Measurements from ENCODE around the gene THRB. TPM values are rescaled to one million over a fixed set of nuclear protein-coding genes. Genes with fewer than 3 reads are reported as not detected.

Gene THRB
- total RNA-seq, 6 donors from 2014 or later = 5.5 to 15.2 (median 12.0) TPM

GRCh38 chr3:24111711-24112110, 382.9 kb downstream of the THRB start:
- ATAC-seq (ENCODE audit: low FRiP score in 2 of 2) = no peak
- TF ChIP-seq POLR2A (IDR thresholded peaks at IDR 0.05) (no peak), EP300 (IDR thresholded peaks at IDR 0.05) (no peak), POLR2AphosphoS5 (IDR thresholded peaks at IDR 0.05) (no peak)
- TF ChIP-seq, protein P1, sequence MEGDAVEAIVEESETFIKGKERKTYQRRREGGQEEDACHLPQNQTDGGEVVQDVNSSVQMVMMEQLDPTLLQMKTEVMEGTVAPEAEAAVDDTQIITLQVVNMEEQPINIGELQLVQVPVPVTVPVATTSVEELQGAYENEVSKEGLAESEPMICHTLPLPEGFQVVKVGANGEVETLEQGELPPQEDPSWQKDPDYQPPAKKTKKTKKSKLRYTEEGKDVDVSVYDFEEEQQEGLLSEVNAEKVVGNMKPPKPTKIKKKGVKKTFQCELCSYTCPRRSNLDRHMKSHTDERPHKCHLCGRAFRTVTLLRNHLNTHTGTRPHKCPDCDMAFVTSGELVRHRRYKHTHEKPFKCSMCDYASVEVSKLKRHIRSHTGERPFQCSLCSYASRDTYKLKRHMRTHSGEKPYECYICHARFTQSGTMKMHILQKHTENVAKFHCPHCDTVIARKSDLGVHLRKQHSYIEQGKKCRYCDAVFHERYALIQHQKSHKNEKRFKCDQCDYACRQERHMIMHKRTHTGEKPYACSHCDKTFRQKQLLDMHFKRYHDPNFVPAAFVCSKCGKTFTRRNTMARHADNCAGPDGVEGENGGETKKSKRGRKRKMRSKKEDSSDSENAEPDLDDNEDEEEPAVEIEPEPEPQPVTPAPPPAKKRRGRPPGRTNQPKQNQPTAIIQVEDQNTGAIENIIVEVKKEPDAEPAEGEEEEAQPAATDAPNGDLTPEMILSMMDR (IDR thresholded peaks at IDR 0.05) = no peak
- DNase-seq = no peak
- Histone ChIP-seq H3K4me3 (no peak overlapping the region), H3K4me1 (no peaks in the 10 kb centered on the region), H3K36me3 (no peaks in the 10 kb centered on the region), H3K27me3 (no peaks in the 10 kb centered on the region), H3K27ac (no peak overlapping the region), H3K9me3 (no peaks in the 10 kb centered on the region)
- 55 to 72% methylated on average over 1 of the region's 1 CpG for WGBS, 2 donors

DNA sequence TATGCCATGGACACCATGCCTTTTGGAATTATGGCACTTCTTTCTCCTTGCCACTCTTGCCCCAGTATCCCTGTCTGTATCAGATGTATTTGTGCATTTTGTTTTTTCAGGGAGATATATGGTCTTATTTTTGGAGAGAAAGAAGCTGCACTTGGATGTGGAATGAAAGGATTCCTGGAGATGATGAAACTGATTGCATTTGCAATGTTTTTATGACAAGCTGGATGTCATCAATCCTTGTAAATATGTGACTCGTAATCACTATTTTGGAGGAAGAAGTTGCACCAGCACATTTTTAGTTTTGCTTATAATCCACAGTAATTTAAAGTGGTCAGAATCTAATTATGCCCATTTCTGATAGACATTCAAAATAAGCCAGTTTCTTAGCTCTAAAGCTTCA, 384.6 kb downstream of the THRB start:
- H3K36me3 ChIP-seq = no peaks in the 10 kb centered on the region
- no peak overlapping the region for H3K4me3 ChIP-seq
- H3K4me1 ChIP-seq = no peaks in the 10 kb centered on the region
- H3K27me3 ChIP-seq = no peaks in the 10 kb centered on the region
- no peak for ATAC-seq (ENCODE audit: low FRiP score in 2 of 2)
- TF ChIP-seq POLR2A (IDR thresholded peaks at IDR 0.05) = no peak
- TF ChIP-seq POLR2AphosphoS5 (IDR thresholded peaks at IDR 0.05) = peak in 1 of 2 donors; percentile 23
- no peak for TF ChIP-seq EP300 (IDR thresholded peaks at IDR 0.05)
- no peak overlapping the region for H3K27ac ChIP-seq
- 65 to 70% methylated on average over 1 of the region's 1 CpG for WGBS, 2 donors
- no peaks in the 10 kb centered on the region for H3K9me3 ChIP-seq
- DNase-seq = no peak

- WGBS, 2 donors = 76 to 97% methylated on average over 2 of the region's 2 CpGs
- peak; percentile 50 to 54 for ATAC-seq (ENCODE audit: low FRiP score in 2 of 2)
- no peak for DNase-seq
Measured at GRCh38 chr3:24101676-24102168, 392.9 kb downstream of the THRB start.

DNA sequence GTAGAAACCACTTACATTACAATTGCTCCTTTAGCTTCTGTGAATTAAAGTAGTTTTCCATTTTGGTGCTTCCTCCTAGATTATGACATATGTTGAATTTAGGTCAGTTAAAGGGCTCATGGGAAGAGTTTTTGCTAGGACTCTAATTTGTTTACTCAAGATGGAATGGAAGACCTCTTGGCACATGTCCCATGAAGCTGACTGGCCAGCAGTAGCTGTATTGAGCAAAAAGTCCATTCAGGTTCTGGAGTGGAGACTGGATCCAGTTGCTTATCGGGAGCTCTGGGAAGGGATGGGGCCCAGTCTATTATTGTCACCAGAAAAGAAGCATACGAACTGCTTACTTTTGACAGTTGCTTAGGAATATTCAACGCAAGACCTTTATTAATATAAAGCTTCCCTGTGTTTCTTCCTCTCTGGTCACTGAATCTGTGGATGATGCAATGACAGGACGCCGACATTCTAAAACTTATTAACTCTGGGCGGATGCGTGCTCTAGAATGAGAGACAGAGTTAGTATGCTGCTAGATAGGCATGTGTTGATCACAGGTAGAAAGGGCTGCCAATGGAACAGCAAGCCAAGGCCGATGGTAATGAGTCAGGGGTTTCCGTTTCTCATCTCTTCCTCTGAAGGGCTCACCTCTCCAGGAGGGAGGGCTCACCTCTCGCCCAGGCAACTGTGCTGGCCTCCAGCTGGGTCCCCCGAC, 393.8 kb downstream of the THRB start:
- H3K27me3 ChIP-seq = no peaks in the 10 kb centered on the region
- H3K4me1 ChIP-seq = no peaks in the 10 kb centered on the region
- no peaks in the 10 kb centered on the region for H3K36me3 ChIP-seq
- H3K27ac ChIP-seq = peak overlapping the region in 1 of 4 donors; percentile 32
- ATAC-seq (ENCODE audit: low FRiP score in 2 of 2) (peak in 1 of 2 donors; percentile 25), DNase-seq (no peak)
- TF ChIP-seq, protein P1 (IDR thresholded peaks at IDR 0.05) = no peak
- TF ChIP-seq EP300 (IDR thresholded peaks at IDR 0.05) (no peak), POLR2A (IDR thresholded peaks at IDR 0.05) (no peak), POLR2AphosphoS5 (IDR thresholded peaks at IDR 0.05) (no peak)
- 79 to 87% methylated on average over 11 of the region's 11 CpGs for WGBS, 2 donors
- no peak overlapping the region for H3K4me3 ChIP-seq
- H3K9me3 ChIP-seq = no peaks in the 10 kb centered on the region

More at GRCh38 chr3:24101676-24102168, 392.9 kb downstream of the THRB start:
- Histone ChIP-seq H3K36me3 (no peaks in the 10 kb centered on the region), H3K9me3 (no peaks in the 10 kb centered on the region), H3K27me3 (no peaks in the 10 kb centered on the region), H3K4me1 (no peaks in the 10 kb centered on the region), H3K27ac (no peak overlapping the region), H3K4me3 (no peak overlapping the region)
- TF ChIP-seq POLR2A (IDR thresholded peaks at IDR 0.05) (no peak), POLR2AphosphoS5 (IDR thresholded peaks at IDR 0.05) (no peak), EP300 (IDR thresholded peaks at IDR 0.05) (no peak)
- TF ChIP-seq, protein P1 (IDR thresholded peaks at IDR 0.05) = no peak

DNA sequence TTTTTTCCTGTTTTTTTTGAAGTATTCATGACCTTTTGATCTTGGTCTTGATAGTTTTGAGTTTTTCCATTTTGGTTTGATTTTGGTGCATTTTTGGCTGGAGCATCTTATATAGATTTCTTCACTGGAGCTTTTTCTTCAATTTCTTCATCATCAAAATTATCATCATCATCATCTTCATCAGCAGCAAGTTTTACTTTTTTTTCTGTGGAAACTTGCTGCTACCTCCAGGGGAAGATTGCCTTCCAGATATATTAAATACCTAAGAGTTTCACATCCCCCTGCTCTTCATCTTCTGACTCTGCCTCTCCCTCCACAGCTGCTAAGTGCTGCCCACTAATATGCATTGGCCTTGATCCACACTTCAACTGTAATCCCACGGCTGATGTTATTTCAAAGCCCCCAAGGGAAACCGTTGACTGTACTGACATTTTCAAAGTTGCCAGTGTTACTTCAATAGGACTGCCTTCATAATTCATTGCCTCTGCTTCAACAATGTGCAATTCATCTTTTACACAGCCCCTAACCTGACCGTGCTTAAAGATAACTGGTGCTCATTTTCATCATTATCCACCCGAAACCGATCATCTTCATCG, 397.9 kb downstream of the THRB start:
- Histone ChIP-seq H3K4me3 (no peak overlapping the region), H3K36me3 (no peaks in the 10 kb centered on the region), H3K27me3 (no peaks in the 10 kb centered on the region), H3K27ac (no peak overlapping the region), H3K9me3 (no peaks in the 10 kb centered on the region), H3K4me1 (no peaks in the 10 kb centered on the region)
- TF ChIP-seq POLR2AphosphoS5 (IDR thresholded peaks at IDR 0.05) (no peak), EP300 (IDR thresholded peaks at IDR 0.05) (no peak), POLR2A (IDR thresholded peaks at IDR 0.05) (no peak)
- TF ChIP-seq, protein P1 (IDR thresholded peaks at IDR 0.05) = no peak
- WGBS, 2 donors = 81 to 85% methylated on average over 6 of the region's 6 CpGs
- DNase-seq = no peak
- no peak for ATAC-seq (ENCODE audit: low FRiP score in 2 of 2)

Data from upper lobe of left lung (tissue), 6 donors.